SK-N-SH (cell line): ENCODE data around the gene IMPA2.

ENCODE experiments used
- CTCF ChIP-seq: fragments of 200-600 bp; sonication (generic); IDR thresholded peaks from 2 replicates; pipeline ENCODE4 v1.6.1; 2017; ENCODE audit warnings: antibody characterized with exemption, mild to moderate bottlenecking, moderate library complexity
- EP300 ChIP-seq, 2 experiments: IDR thresholded peaks; 2 replicates each; pipeline versions ENCODE4 v1.4.0 to v1.6.1; 2012; ENCODE audit warnings: borderline replicate concordance in 1 of 2, low read depth in 1 of 2, low read length in 1 of 2
- FOSL2 ChIP-seq: IDR thresholded peaks from 2 replicates; pipeline ENCODE4 v1.4.0; 2012; ENCODE audit warnings: low read depth, mild to moderate bottlenecking, moderate library complexity, borderline replicate concordance
- FOXM1 ChIP-seq: IDR thresholded peaks from 2 replicates; pipeline ENCODE4 v1.4.0; 2012; ENCODE audit warnings: low read depth, mild to moderate bottlenecking
- MAX ChIP-seq: IDR thresholded peaks from 2 replicates; pipeline ENCODE4 v1.4.0; 2012; ENCODE audit warnings: low read depth
- TCF12 ChIP-seq: IDR thresholded peaks from 2 replicates; pipeline ENCODE4 v1.4.0; 2012

GRCh38 chr18:11981543-11982366 is 448 bp downstream of the IMPA2 start:
- TF ChIP-seq CTCF (no peak), MAX (no peak), FOSL2 (no peak), EP300 (IDR thresholded peaks at IDR 0.05; ENCODE audit: borderline replicate concordance in 1 of 2, low read depth in 1 of 2, low read length in 1 of 2) (no peak), TCF12 (no peak), FOXM1 (no peak)
